ENCODE data around the gene SIN3B.

DNA sequence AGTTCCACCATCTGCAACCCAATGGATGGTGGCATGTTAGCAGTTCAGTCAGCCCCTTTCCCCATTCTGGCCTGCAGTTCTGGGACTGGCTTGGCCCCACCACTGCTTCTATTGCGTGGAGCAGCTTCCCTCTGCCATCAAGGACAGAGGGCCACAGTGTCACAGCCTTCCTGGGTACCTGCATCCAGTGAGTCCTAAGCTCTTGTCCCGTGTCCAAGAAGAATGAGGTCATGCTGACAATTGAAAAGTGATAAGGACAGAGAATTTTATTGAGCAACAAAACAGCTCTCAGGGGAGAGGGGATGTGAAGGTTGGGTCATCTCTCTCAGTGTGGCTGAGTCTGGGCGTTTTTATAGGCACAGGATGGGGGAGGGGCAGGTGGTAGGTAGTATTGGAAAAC, 33.5 kb upstream of the SIN3B start:
- TF ChIP-seq, protein P1, sequence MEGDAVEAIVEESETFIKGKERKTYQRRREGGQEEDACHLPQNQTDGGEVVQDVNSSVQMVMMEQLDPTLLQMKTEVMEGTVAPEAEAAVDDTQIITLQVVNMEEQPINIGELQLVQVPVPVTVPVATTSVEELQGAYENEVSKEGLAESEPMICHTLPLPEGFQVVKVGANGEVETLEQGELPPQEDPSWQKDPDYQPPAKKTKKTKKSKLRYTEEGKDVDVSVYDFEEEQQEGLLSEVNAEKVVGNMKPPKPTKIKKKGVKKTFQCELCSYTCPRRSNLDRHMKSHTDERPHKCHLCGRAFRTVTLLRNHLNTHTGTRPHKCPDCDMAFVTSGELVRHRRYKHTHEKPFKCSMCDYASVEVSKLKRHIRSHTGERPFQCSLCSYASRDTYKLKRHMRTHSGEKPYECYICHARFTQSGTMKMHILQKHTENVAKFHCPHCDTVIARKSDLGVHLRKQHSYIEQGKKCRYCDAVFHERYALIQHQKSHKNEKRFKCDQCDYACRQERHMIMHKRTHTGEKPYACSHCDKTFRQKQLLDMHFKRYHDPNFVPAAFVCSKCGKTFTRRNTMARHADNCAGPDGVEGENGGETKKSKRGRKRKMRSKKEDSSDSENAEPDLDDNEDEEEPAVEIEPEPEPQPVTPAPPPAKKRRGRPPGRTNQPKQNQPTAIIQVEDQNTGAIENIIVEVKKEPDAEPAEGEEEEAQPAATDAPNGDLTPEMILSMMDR (IDR thresholded peaks at IDR 0.05; ENCODE audit: insufficient read depth, low read length, poor library complexity, severe bottlenecking): no peak
- no peak for TF ChIP-seq EZH2phosphoT487 (conservative IDR thresholded peaks at IDR 0.05; ENCODE audit: low read length)

All from SU-DHL-6 (cell line).